Testis (tissue), 2 donors: ENCODE measurements around the gene HSPB8.

Source experiments
- CTCF ChIP-seq, 3 experiments: fragments of 450-650 bp in 2 of 3; fragments of 200-600 bp in 1 of 3; sonication (generic) in 1 of 3; IDR thresholded peaks; one replicate each; pipeline ENCODE4 v1.5.1; 2016 to 2019; ENCODE audit warnings: antibody characterized with exemption in 3 of 3, mild to moderate bottlenecking in 2 of 3, moderate library complexity in 1 of 3
- POLR2A ChIP-seq: fragments of 450-650 bp; IDR thresholded peaks from one replicate; pipeline ENCODE4 v1.6.1; 2017; ENCODE audit warnings: antibody characterized with exemption, mild to moderate bottlenecking, moderate library complexity

GRCh38 chr12:119179335-119180021, 747 bp downstream of the HSPB8 start:
- TF ChIP-seq CTCF (IDR thresholded peaks at IDR 0.05) (no peak), POLR2A (no peak)
